ENCODE data around the gene NME9. TPM values are rescaled to one million over a fixed set of nuclear protein-coding genes. Genes with fewer than 3 reads are reported as not detected.

The NME9 gene
- total RNA-seq, 1 donor from 2014 or later: not detected

GRCh38 chr3:138303474-138303873 is 26.2 kb downstream of the NME9 start:
- no peaks in the 10 kb centered on the region for H3K4me1 Mint-ChIP-seq (ENCODE audit: unreplicated experiment)
- no peak overlapping the region for H3K27ac Mint-ChIP-seq (ENCODE audit: unreplicated experiment)
- TF ChIP-seq, protein P1, sequence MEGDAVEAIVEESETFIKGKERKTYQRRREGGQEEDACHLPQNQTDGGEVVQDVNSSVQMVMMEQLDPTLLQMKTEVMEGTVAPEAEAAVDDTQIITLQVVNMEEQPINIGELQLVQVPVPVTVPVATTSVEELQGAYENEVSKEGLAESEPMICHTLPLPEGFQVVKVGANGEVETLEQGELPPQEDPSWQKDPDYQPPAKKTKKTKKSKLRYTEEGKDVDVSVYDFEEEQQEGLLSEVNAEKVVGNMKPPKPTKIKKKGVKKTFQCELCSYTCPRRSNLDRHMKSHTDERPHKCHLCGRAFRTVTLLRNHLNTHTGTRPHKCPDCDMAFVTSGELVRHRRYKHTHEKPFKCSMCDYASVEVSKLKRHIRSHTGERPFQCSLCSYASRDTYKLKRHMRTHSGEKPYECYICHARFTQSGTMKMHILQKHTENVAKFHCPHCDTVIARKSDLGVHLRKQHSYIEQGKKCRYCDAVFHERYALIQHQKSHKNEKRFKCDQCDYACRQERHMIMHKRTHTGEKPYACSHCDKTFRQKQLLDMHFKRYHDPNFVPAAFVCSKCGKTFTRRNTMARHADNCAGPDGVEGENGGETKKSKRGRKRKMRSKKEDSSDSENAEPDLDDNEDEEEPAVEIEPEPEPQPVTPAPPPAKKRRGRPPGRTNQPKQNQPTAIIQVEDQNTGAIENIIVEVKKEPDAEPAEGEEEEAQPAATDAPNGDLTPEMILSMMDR (IDR thresholded peaks at IDR 0.05; ENCODE audit: unreplicated experiment): no peak
- H3K27me3 Mint-ChIP-seq (ENCODE audit: unreplicated experiment): peaks cover 6% of the 10 kb centered on the region
- peaks cover 17% of the 10 kb centered on the region for H3K36me3 Mint-ChIP-seq (ENCODE audit: low read depth, unreplicated experiment)
- no peak for DNase-seq (ENCODE audit: low spot score)
- H3K9me3 Mint-ChIP-seq (ENCODE audit: unreplicated experiment): peaks cover 12% of the 10 kb centered on the region
- H3K4me3 Mint-ChIP-seq (ENCODE audit: unreplicated experiment): no peak overlapping the region

DNA sequence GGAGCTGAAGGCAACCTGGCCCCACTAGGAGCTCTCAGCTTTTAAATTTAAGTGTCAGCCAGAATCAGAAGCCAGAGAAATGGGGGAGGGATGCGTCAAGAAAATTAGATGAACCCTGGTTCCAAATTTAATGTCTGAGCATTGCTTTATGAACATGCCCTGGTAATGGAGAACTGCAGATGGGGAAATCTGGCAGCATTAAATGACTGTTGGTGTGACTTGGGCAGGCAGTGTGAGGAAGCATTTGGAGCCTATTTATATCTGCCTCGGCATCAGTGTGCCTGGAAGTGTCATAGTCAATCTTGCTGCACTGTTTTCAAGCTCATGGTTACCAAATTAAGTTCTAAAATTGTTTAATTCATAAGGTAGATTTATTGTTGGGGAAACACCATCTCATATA is 29.0 kb downstream of the NME9 start:
- Mint-ChIP-seq H3K4me1 (ENCODE audit: unreplicated experiment) (no peaks in the 10 kb centered on the region), H3K9me3 (ENCODE audit: unreplicated experiment) (no peaks in the 10 kb centered on the region), H3K27ac (ENCODE audit: unreplicated experiment) (no peak overlapping the region), H3K4me3 (ENCODE audit: unreplicated experiment) (no peak overlapping the region), H3K27me3 (ENCODE audit: unreplicated experiment) (peaks cover 6% of the 10 kb centered on the region), H3K36me3 (ENCODE audit: low read depth, unreplicated experiment) (peaks cover 8% of the 10 kb centered on the region)
- TF ChIP-seq, protein P1 (IDR thresholded peaks at IDR 0.05; ENCODE audit: unreplicated experiment): no peak
- DNase-seq (ENCODE audit: low spot score): no peak

- peaks cover 22% of the 10 kb centered on the region for H3K36me3 Mint-ChIP-seq (ENCODE audit: low read depth, unreplicated experiment)
- no peaks in the 10 kb centered on the region for H3K4me1 Mint-ChIP-seq (ENCODE audit: unreplicated experiment)
- TF ChIP-seq, protein P1 (IDR thresholded peaks at IDR 0.05; ENCODE audit: unreplicated experiment): no peak
- no peak for DNase-seq (ENCODE audit: low spot score)
- H3K4me3 Mint-ChIP-seq (ENCODE audit: unreplicated experiment): no peak overlapping the region
- no peak overlapping the region for H3K27ac Mint-ChIP-seq (ENCODE audit: unreplicated experiment)
- H3K27me3 Mint-ChIP-seq (ENCODE audit: unreplicated experiment): peaks cover 6% of the 10 kb centered on the region
- H3K9me3 Mint-ChIP-seq (ENCODE audit: unreplicated experiment): no peaks in the 10 kb centered on the region
Measured at GRCh38 chr3:138297876-138298275, 31.8 kb downstream of the NME9 start.

- H3K4me1 Mint-ChIP-seq (ENCODE audit: unreplicated experiment): no peaks in the 10 kb centered on the region
- no peak overlapping the region for H3K4me3 Mint-ChIP-seq (ENCODE audit: unreplicated experiment)
- DNase-seq (ENCODE audit: low spot score): no peak
- H3K27me3 Mint-ChIP-seq (ENCODE audit: unreplicated experiment): peaks cover 6% of the 10 kb centered on the region
- no peaks in the 10 kb centered on the region for H3K9me3 Mint-ChIP-seq (ENCODE audit: unreplicated experiment)
- TF ChIP-seq, protein P1 (IDR thresholded peaks at IDR 0.05; ENCODE audit: unreplicated experiment): no peak
- no peak overlapping the region for H3K27ac Mint-ChIP-seq (ENCODE audit: unreplicated experiment)
- peaks cover 30% of the 10 kb centered on the region for H3K36me3 Mint-ChIP-seq (ENCODE audit: low read depth, unreplicated experiment)
Measured at GRCh38 chr3:138297059-138297607, 32.5 kb downstream of the NME9 start.

- no peak overlapping the region for H3K4me3 Mint-ChIP-seq (ENCODE audit: unreplicated experiment)
- H3K4me1 Mint-ChIP-seq (ENCODE audit: unreplicated experiment): no peaks in the 10 kb centered on the region
- H3K36me3 Mint-ChIP-seq (ENCODE audit: low read depth, unreplicated experiment): peaks cover 31% of the 10 kb centered on the region
- DNase-seq (ENCODE audit: low spot score): no peak
- no peak overlapping the region for H3K27ac Mint-ChIP-seq (ENCODE audit: unreplicated experiment)
- TF ChIP-seq, protein P1 (IDR thresholded peaks at IDR 0.05; ENCODE audit: unreplicated experiment): no peak
- peaks cover 6% of the 10 kb centered on the region for H3K27me3 Mint-ChIP-seq (ENCODE audit: unreplicated experiment)
- no peaks in the 10 kb centered on the region for H3K9me3 Mint-ChIP-seq (ENCODE audit: unreplicated experiment)
Measured at GRCh38 chr3:138296639-138297038, 33.0 kb downstream of the NME9 start.
